SK-N-SH treated with all-trans-retinoic acid at 6 μM for 48 hours (cell line): ENCODE results near the gene NLGN4X.

Experiments
- ARNTL ChIP-seq: fragments of 450-650 bp; formaldehyde crosslinking; IDR thresholded peaks from 2 replicates; pipeline ENCODE4 v1.5.0; 2020; ENCODE audit warnings: low read depth, mild to moderate bottlenecking, moderate library complexity, borderline replicate concordance
- BACH2 ChIP-seq: fragments of 250-450 bp; sonication (Bioruptor Pico); IDR thresholded peaks from 2 replicates; pipeline ENCODE4 v1.9.0; 2021; ENCODE audit warnings: mild to moderate bottlenecking, borderline replicate concordance
- CREB5 ChIP-seq: fragments of 250-450 bp; sonication (Bioruptor Pico); IDR thresholded peaks from 2 replicates; pipeline ENCODE4 v1.5.1; 2020; ENCODE audit warnings: low read depth, mild to moderate bottlenecking, moderate library complexity
- CSDC2 ChIP-seq: fragments of 250-450 bp; sonication (Bioruptor Pico); IDR thresholded peaks from 2 replicates; pipeline ENCODE4 v1.5.0; 2020; ENCODE audit warnings: mild to moderate bottlenecking, moderate library complexity
- ISL1 ChIP-seq: fragments of 250-450 bp; sonication (Bioruptor Pico); IDR thresholded peaks from 2 replicates; pipeline ENCODE4 v2.1.2; 2022; ENCODE audit warnings: mild to moderate bottlenecking, moderate library complexity
- PATZ1 ChIP-seq: fragments of 250-450 bp; sonication (Bioruptor Pico); IDR thresholded peaks from 2 replicates; pipeline ENCODE4 v1.8.0; 2020; ENCODE audit warnings: mild to moderate bottlenecking, moderate library complexity, borderline replicate concordance
- POU6F1 ChIP-seq: fragments of 250-450 bp; sonication (Bioruptor Pico); IDR thresholded peaks from 2 replicates; pipeline ENCODE4 v1.8.0; 2021; ENCODE audit warnings: low read depth, mild to moderate bottlenecking, moderate library complexity, borderline replicate concordance
- RARB ChIP-seq: fragments of 250-450 bp; sonication (Bioruptor Pico); IDR thresholded peaks from 2 replicates; pipeline ENCODE4 v1.8.0; 2021; ENCODE audit warnings: mild to moderate bottlenecking, moderate library complexity
- SNAI2 ChIP-seq: fragments of 250-450 bp; sonication (Bioruptor Pico); IDR thresholded peaks from 2 replicates; pipeline ENCODE4 v1.5.0; 2020; ENCODE audit warnings: mild to moderate bottlenecking, moderate library complexity
- TCF4 ChIP-seq: fragments of 250-450 bp; sonication (Bioruptor Pico); IDR thresholded peaks from 2 replicates; pipeline ENCODE4 v1.8.0; 2021; ENCODE audit warnings: mild to moderate bottlenecking, moderate library complexity, borderline replicate concordance
- TOX ChIP-seq: fragments of 250-450 bp; sonication (Bioruptor Pico); IDR thresholded peaks from 2 replicates; pipeline ENCODE4 v1.8.0; 2021; ENCODE audit warnings: mild to moderate bottlenecking, moderate library complexity, borderline replicate concordance
- ZFP30 ChIP-seq: fragments of 450-650 bp; formaldehyde crosslinking; IDR thresholded peaks from 2 replicates; pipeline ENCODE4 v1.5.0; 2022; ENCODE audit warnings: mild to moderate bottlenecking, moderate library complexity

GRCh38 chrX:6226596-6227452 is 1.8 kb downstream of the NLGN4X start:
- no peak for TF ChIP-seq ZFP30 (CRISPR knock-in tag)
- no peak for TF ChIP-seq CREB5 (CRISPR knock-in tag)
- no peak for TF ChIP-seq ISL1 (CRISPR knock-in tag)
- no peak for TF ChIP-seq RARB (CRISPR knock-in tag)
- TF ChIP-seq PATZ1 (CRISPR knock-in tag): no peak
- TF ChIP-seq ARNTL (CRISPR knock-in tag): no peak
- no peak for TF ChIP-seq CSDC2
- TF ChIP-seq BACH2 (CRISPR knock-in tag): no peak
- TF ChIP-seq SNAI2 (CRISPR knock-in tag): no peak
- no peak for TF ChIP-seq TCF4 (CRISPR knock-in tag)
- TF ChIP-seq POU6F1 (CRISPR knock-in tag): no peak
- TF ChIP-seq TOX (CRISPR knock-in tag): no peak
